GM12878 (cell line): ENCODE results near the gene COL4A3. TPM values are rescaled to one million over a fixed set of nuclear protein-coding genes. Genes with fewer than 3 reads are reported as not detected.

Source experiments
- ATAC-seq: fragments of 200-7000 bp; cut with Tn5 transposase; 3 replicates; pipeline ENCODE4 v1.9.1; 2020; ENCODE audit warnings: mild to moderate bottlenecking, moderate library complexity
- Bru-seq: library from RNA; stranded (reverse); fragments of 400-500 nt; gene quantifications from one replicate; lab custom pipeline; 2021; lab: Mats Ljungman, UMichigan
- BruChase-seq, 2 experiments: library from RNA; stranded (reverse); fragments of 400-500 nt; gene quantifications; one replicate each; lab custom pipeline; 2021; lab: Mats Ljungman, UMichigan
- BruUV-seq: library from RNA; stranded (reverse); fragments of 400-500 nt; replicated peaks from 2 replicates; lab custom pipeline; 2021; lab: Mats Ljungman, UMichigan
- CTCF ChIA-PET: fragments of 300-600 bp; sonication (Branson Sonifier 250); formaldehyde crosslinking; extraction: SDS; loops from one replicate; lab custom pipeline; 2021; ENCODE audit warnings: inconsistent platforms; lab: Yijun Ruan, JAX
- POLR2A ChIA-PET: fragments of 350-600 bp; formaldehyde crosslinking; extraction: SDS; loops from one replicate; lab custom pipeline; 2021; ENCODE audit warnings: inconsistent platforms; lab: Charles Lee
- RAD21 ChIA-PET: fragments of 300-600 bp; sonication (Branson Sonifier 250); formaldehyde crosslinking; loops from one replicate; lab custom pipeline; 2023; ENCODE audit warnings: antibody characterized with exemption; ENCODE audit not compliant: unreplicated experiment; lab: Charles Lee
- SMC1A ChIA-PET: fragments of 300-600 bp; sonication (Branson Sonifier 250); formaldehyde crosslinking; loops from one replicate; lab custom pipeline; 2023; ENCODE audit not compliant: unreplicated experiment, uncharacterized antibody; lab: Charles Lee
- DNase-seq: peaks from one replicate; pipeline ENCODE4 v3.0.0-alpha.2; 2011; ENCODE audit warnings: low read depth, low spot score
- FAIRE-seq: peaks from 3 replicates; lab custom pipeline; 2011; peaks lifted over from hg19 to GRCh38; lab: Jason Lieb, UNC
- H2AFZ ChIP-seq: 2 replicates; pipeline ENCODE4 v1.6.0; 2011; ENCODE audit warnings: low read depth, low read length, control low read depth; ENCODE audit not compliant: control insufficient read depth
- H3K27ac ChIP-seq: 2 replicates; pipeline ENCODE4 v1.5.1; 2011; ENCODE audit warnings: control low read depth; ENCODE audit not compliant: control insufficient read depth, insufficient read depth
- H3K27me3 ChIP-seq, 2 experiments: replicated peaks in 1 of 2; 2 replicates each; pipeline versions ENCODE4 v1.6.0 to v1.6.1; 2011; ENCODE audit warnings: low read length in 1 of 2; ENCODE audit not compliant: control insufficient read depth in 2 of 2, insufficient read depth in 2 of 2
- H3K36me3 ChIP-seq, 2 experiments: 2 replicates each; pipeline ENCODE4 v1.5.1; 2011; ENCODE audit warnings: low read length in 1 of 2; ENCODE audit not compliant: control insufficient read depth in 2 of 2, insufficient read depth in 2 of 2
- H3K4me1 ChIP-seq: 2 replicates; pipeline ENCODE4 v1.6.1; 2011; ENCODE audit warnings: mild to moderate bottlenecking, low read length, moderate library complexity, mixed read lengths; ENCODE audit not compliant: control insufficient read depth, insufficient read depth
- H3K4me2 ChIP-seq: 2 replicates; pipeline ENCODE4 v1.6.0; 2011; ENCODE audit warnings: control low read depth; ENCODE audit not compliant: control insufficient read depth, insufficient read depth
- H3K4me3 ChIP-seq: fragments of 200-600 bp; sonication (generic); 2 replicates; pipeline ENCODE4 v1.5.1; 2016
- H3K79me2 ChIP-seq: 2 replicates; pipeline ENCODE4 v1.6.0; 2011; ENCODE audit warnings: low read length; ENCODE audit not compliant: control insufficient read depth, insufficient read depth
- H3K9ac ChIP-seq: 2 replicates; pipeline ENCODE4 v1.8.0; 2011; ENCODE audit warnings: low read length, control low read depth, mixed read lengths; ENCODE audit not compliant: control insufficient read depth, insufficient read depth
- H3K9me3 ChIP-seq: replicated peaks from 3 replicates; pipeline ENCODE4 v1.5.1; 2011; ENCODE audit warnings: mild to moderate bottlenecking, low read length; ENCODE audit not compliant: control insufficient read depth, insufficient read depth
- H4K20me1 ChIP-seq: 2 replicates; pipeline ENCODE4 v1.6.0; 2011; ENCODE audit not compliant: control insufficient read depth, insufficient read depth
- CEBPZ ChIP-seq: fragments of 150-350 bp; IDR thresholded peaks from 2 replicates; pipeline ENCODE4 v1.6.1; 2016; ENCODE audit warnings: low read depth, low read length
- CREB1 ChIP-seq: IDR thresholded peaks from 2 replicates; pipeline ENCODE4 v1.6.1; 2012; ENCODE audit warnings: low read depth, mild to moderate bottlenecking, inconsistent platforms
- CREM ChIP-seq: IDR thresholded peaks from 2 replicates; pipeline ENCODE4 v1.6.1; 2014; ENCODE audit warnings: antibody characterized with exemption, low read depth
- CTCF ChIP-seq, 3 experiments: IDR thresholded peaks in 2 of 3; conservative IDR thresholded peaks in 1 of 3; 2 replicates each; pipeline ENCODE4 v1.5.1; 2011; ENCODE audit warnings: low read depth in 3 of 3, low read length in 3 of 3, mild to moderate bottlenecking in 3 of 3, control low read depth in 2 of 3, moderate library complexity in 2 of 3, inconsistent platforms in 1 of 3, mixed read lengths in 1 of 3; ENCODE audit not compliant: control insufficient read depth in 2 of 3, insufficient read depth in 1 of 3; ENCODE audit errors: extremely low read depth in 1 of 3
- MEF2A ChIP-seq: IDR thresholded peaks from 2 replicates; pipeline ENCODE4 v1.6.1; 2011; ENCODE audit warnings: low read depth, mild to moderate bottlenecking, low read length, moderate library complexity; ENCODE audit not compliant: insufficient read depth
- NKRF ChIP-seq: fragments of 450-650 bp; conservative IDR thresholded peaks from 2 replicates; pipeline ENCODE4 v1.6.1; 2017; ENCODE audit warnings: mild to moderate bottlenecking, moderate library complexity
- NR2C1 ChIP-seq: fragments of 450-650 bp; IDR thresholded peaks from 2 replicates; pipeline ENCODE4 v1.6.1; 2017; ENCODE audit warnings: antibody characterized with exemption, mild to moderate bottlenecking, moderate library complexity
- NRF1 ChIP-seq: conservative IDR thresholded peaks from 2 replicates; pipeline ENCODE4 v1.6.1; 2011; ENCODE audit warnings: mild to moderate bottlenecking, low read depth, low read length, improper control_type of control experiment
- POLR2A ChIP-seq: IDR thresholded peaks from 2 replicates; pipeline ENCODE4 v1.6.1; 2011; ENCODE audit warnings: low read depth, mild to moderate bottlenecking, low read length
- RB1 ChIP-seq: fragments of 450-650 bp; formaldehyde crosslinking; IDR thresholded peaks from 2 replicates; pipeline ENCODE4 v1.6.1; 2017; ENCODE audit warnings: mild to moderate bottlenecking, borderline replicate concordance
- RUNX3 ChIP-seq: IDR thresholded peaks from 2 replicates; pipeline ENCODE4 v1.6.1; 2012; ENCODE audit warnings: low read length, inconsistent platforms
- SMAD5 ChIP-seq: IDR thresholded peaks from 2 replicates; pipeline ENCODE4 v1.6.1; 2016; ENCODE audit warnings: antibody characterized with exemption, low read depth
- WRNIP1 ChIP-seq: IDR thresholded peaks from 2 replicates; pipeline ENCODE4 v1.6.1; 2011; ENCODE audit warnings: low read depth, low read length, improper control_type of control experiment, borderline replicate concordance
- WGBS: methylation state at CpG from one replicate; pipeline ENCODE4 v1.1.6; 2016; ENCODE audit warnings: low lambda C conversion rate; ENCODE audit not compliant: insufficient replicate concordance, insufficient coverage; ENCODE audit errors: missing lambda C conversion rate; 5-methylcytosine and 5-hydroxymethylcytosine counted together
- in situ Hi-C: fragments of 300-500 bp; cut with MboI; formaldehyde crosslinking; loops from 9 replicates; pipeline ENCODE4 v1.14.3; 2018; ENCODE audit warnings: mixed read lengths
- intact Hi-C: fragments of 100-400 bp; cut with micrococcal nuclease; formaldehyde crosslinking; loops from one replicate; pipeline ENCODE4 v1.14.2; 2022; ENCODE audit not compliant: unreplicated experiment
- long read RNA-seq, 2 experiments: library from polyadenylated mRNA; unstranded; transcript quantifications; one replicate each; pipeline ENCODE4 v2.0.0, GENCODE V29; 2019 to 2020
- polyA minus RNA-seq, 3 experiments: library from RNA; depleted of rRNA, polyadenylated mRNA; stranded (reverse); fragments of >200 nt; gene quantifications; 2 replicates each; pipeline ENCODE4 v1.2.3, GENCODE V29; 2011
- polyA plus RNA-seq, 11 experiments: library from polyadenylated mRNA; depleted of rRNA in 4 of 11; unstranded in 6 of 11; stranded (reverse) in 5 of 11; fragments of >200 nt; fragmentation: Nextera tagmentation in 4 of 11; fragmentation: Illumina TruSeq in 1 of 11; extraction: Ambion mirVana in 4 of 11; extraction: Trizol in 1 of 11; gene quantifications; 1 replicate in 1 of 11; 2 replicates in 10 of 11; pipeline versions ENCODE4 v1.2.1 to v1.2.3, GENCODE V29; 2011 to 2016; ENCODE audit warnings: inconsistent platforms in 2 of 11, missing spikeins in 2 of 11, low read depth in 1 of 11
- total RNA-seq, 4 experiments: library from RNA; depleted of rRNA in 3 of 4; stranded (reverse); fragments of >200 nt in 3 of 4; fragmentation: Illumina TruSeq in 1 of 4; extraction: Trizol in 1 of 4; gene quantifications; 2 replicates each; pipeline versions ENCODE4 v1.2.1 to v1.2.3, GENCODE V29; 2013 to 2021

Gene COL4A3
- not detected in 2 replicates for total RNA-seq (2013; cell fraction: nucleolus; rRNA removed)
- total RNA-seq (2014; rRNA removed) (7.9 and 11.6 TPM in 2 replicates), total RNA-seq (2014; rRNA removed; fragmentation: Illumina TruSeq; extraction: Trizol) (7.3 and 8.0 TPM in 2 replicates), total RNA-seq (2021) (4.3 and 5.3 TPM in 2 replicates), polyA plus RNA-seq (2011; rRNA removed) (0.33 and 0.34 TPM in 2 replicates), polyA plus RNA-seq (2014; fragmentation: Illumina TruSeq; extraction: Trizol) (6.7 and 7.6 TPM in 2 replicates), polyA plus RNA-seq (2014; fragmentation: Nextera tagmentation; extraction: Ambion mirVana) (1 to 10 TPM in 1 of 2 experiments, under 1 TPM in 1; 0.68 to 1.3 TPM), polyA plus RNA-seq (2014; rRNA removed) (7.3 and 10.5 TPM in 2 replicates), polyA plus RNA-seq (2016; fragmentation: Nextera tagmentation; extraction: Ambion mirVana) (1 to 10 TPM; 2.1 to 2.4 TPM), polyA minus RNA-seq (2011; rRNA and poly(A)+ RNA removed) (0.05 TPM in 1 of 2 replicates, not detected in the other), Bru-seq, nascent RNA (percentile 22 among the genes with signal in this experiment), BruChase-seq, experiment 1, labeled RNA remaining after a 6-hour chase (percentile 20 among the genes with signal in this experiment), BruChase-seq, experiment 2, labeled RNA remaining after a 2-hour chase (percentile 20 among the genes with signal in this experiment)
- polyA plus RNA-seq (2011; ENCODE audit: low read depth) = 3.8 TPM
- 0.08 and 0.15 TPM in 2 replicates for polyA plus RNA-seq (2011; cell fraction: cytosol; rRNA removed)
- 0.97 and 1.2 TPM in 2 replicates for polyA plus RNA-seq (2011; cell fraction: nucleus; rRNA removed)
- polyA plus RNA-seq (2012) = 6.9 and 9.3 TPM in 2 replicates
- not detected in 2 replicates for polyA minus RNA-seq (2011; cell fraction: cytosol; rRNA and poly(A)+ RNA removed)
- polyA minus RNA-seq (2011; cell fraction: nucleus; rRNA and poly(A)+ RNA removed) = 0.48 and 0.73 TPM in 2 replicates
- long read RNA-seq, experiment 1 = 0 reads
- long read RNA-seq, experiment 2 = 0 reads

GRCh38 chr2:227163998-227164762 is at the start of gene COL4A3, which contains the start of gene COL4A4:
Gene COL4A3, plus strand, starts transcription at chr2:227164624. Its CDS starts 103 bp downstream, at chr2:227164727.
Gene COL4A4, minus strand, starts transcription at chr2:227164205. Its CDS starts 16,722 bp downstream, at chr2:227147483.
- Histone ChIP-seq H2AFZ (peak within 1 kb of the TSS; percentile 81), H3K9me3 (no peaks in the 10 kb centered on the region; the same call in 2 of the 3 replicates), H3K27me3 (peaks cover 0 to 2% of the 10 kb centered on the region in 2 experiments; a peak in 2 of 4 replicates), H4K20me1 (no peaks in the 10 kb centered on the region), H3K4me3 (peak within 1 kb of the TSS; percentile 85), H3K36me3 (no peaks in the 10 kb centered on the region), H3K27ac (peak within 1 kb of the TSS; percentile 69), H3K9ac (peak within 1 kb of the TSS; percentile 65; the same call in 1 of the 2 replicates), H3K4me2 (peak within 1 kb of the TSS; percentile 89), H3K4me1 (no peaks in the 10 kb centered on the region), H3K79me2 (peaks cover 2% of the 10 kb centered on the region)
- SMC1A ChIA-PET = no interaction called here
- CTCF ChIA-PET = no interaction called here
- ATAC-seq = peak; percentile 82
- no peak for DNase-seq
- RAD21 ChIA-PET = no interaction called here
- in situ Hi-C loops = no loop called here
- WGBS = under 1% methylated on average over 64 of the region's 77 CpGs
- POLR2A ChIA-PET = no interaction called here
- BruUV-seq = no TSS peak
- intact Hi-C loops = no loop called here
- no peak for FAIRE-seq
- TF ChIP-seq CTCF (IDR thresholded peaks at IDR 0.05 in 2 of 3, conservative IDR thresholded peaks at IDR 0.05 in 1 of 3; ENCODE audit: control insufficient read depth in 2 of 3, extremely low read depth in 1 of 3, insufficient read depth in 1 of 3, low read depth in 3 of 3, low read length in 3 of 3) (no peak), CEBPZ (no peak), NRF1 (no peak), CREB1 (0 out of 2 replicates have a peak, but pooled peaks have one; percentile 17), NR2C1 (no peak), RB1 (no peak), MEF2A (no peak), CREM (no peak), POLR2A (peak; percentile 65), SMAD5 (no peak), WRNIP1 (no peak), NKRF (no peak), RUNX3 (peak; percentile 27; the same call in 1 of the 2 replicates)
